ENCODE results near the gene AUTS2.

GRCh38 chr7:70673778-70674570 is 1075.7 kb downstream of the AUTS2 start:
- no peak for TF ChIP-seq ZNF274 (IDR thresholded peaks at IDR 0.05; ENCODE audit: low read depth, low read length)
- no peak for TF ChIP-seq YY1 (IDR thresholded peaks at IDR 0.05; ENCODE audit: insufficient read depth, insufficient read length)
- no peak for TF ChIP-seq SUZ12 (IDR thresholded peaks at IDR 0.05; ENCODE audit: extremely low read depth, insufficient read depth, insufficient read length)
